Left forelimb (tissue), 1 donor: ENCODE data around the gene SCRG1.

Source experiments
- DNase-seq: peaks from one replicate; pipeline ENCODE4 v3.0.0-alpha.2; 2018; ENCODE audit warnings: low spot score

Gene SCRG1

GRCh38 chr4:173398779-173399415, at the start of gene SCRG1:
Gene SCRG1 (minus strand): TSS chr4:173399116. CDS start chr4:173391414, 7,702 bp downstream.
- DNase-seq = no peak

- no peak for DNase-seq
Measured at GRCh38 chr4:173448103-173448502, 49.2 kb upstream of the SCRG1 start.

- no peak for DNase-seq
Measured at GRCh38 chr4:173446416-173446815, 47.5 kb upstream of the SCRG1 start.

GRCh38 chr4:173443121-173443520, 44.2 kb upstream of the SCRG1 start:
- no peak for DNase-seq

- no peak for DNase-seq
Measured at GRCh38 chr4:173442223-173442932, 43.5 kb upstream of the SCRG1 start.

GRCh38 chr4:173440888-173441287, 42.0 kb upstream of the SCRG1 start:
- DNase-seq = no peak

GRCh38 chr4:173436771-173437265, 37.9 kb upstream of the SCRG1 start:
- DNase-seq = no peak

GRCh38 chr4:173436149-173436579, 37.2 kb upstream of the SCRG1 start:
- no peak for DNase-seq

- no peak for DNase-seq
Measured at GRCh38 chr4:173434231-173434630, 35.3 kb upstream of the SCRG1 start.

GRCh38 chr4:173433447-173433846, 34.5 kb upstream of the SCRG1 start:
- no peak for DNase-seq

- no peak for DNase-seq
Measured at GRCh38 chr4:173432430-173432829, 33.5 kb upstream of the SCRG1 start.

GRCh38 chr4:173426064-173426463, 27.1 kb upstream of the SCRG1 start:
- DNase-seq = no peak

- DNase-seq = no peak
Measured at GRCh38 chr4:173424899-173425805, 26.2 kb upstream of the SCRG1 start.

GRCh38 chr4:173420801-173421200, 21.9 kb upstream of the SCRG1 start:
- no peak for DNase-seq

- DNase-seq = no peak
Measured at GRCh38 chr4:173420324-173420752, 21.4 kb upstream of the SCRG1 start.

GRCh38 chr4:173418639-173419038, 19.7 kb upstream of the SCRG1 start:
- no peak for DNase-seq

- no peak for DNase-seq
Measured at GRCh38 chr4:173417833-173418232, 18.9 kb upstream of the SCRG1 start.

GRCh38 chr4:173415885-173416653, 17.2 kb upstream of the SCRG1 start:
- no peak for DNase-seq

GRCh38 chr4:173415092-173415491, 16.2 kb upstream of the SCRG1 start:
- no peak for DNase-seq

- no peak for DNase-seq
Measured at GRCh38 chr4:173414456-173414855, 15.5 kb upstream of the SCRG1 start.

GRCh38 chr4:173413036-173413435, 14.1 kb upstream of the SCRG1 start:
- no peak for DNase-seq
